Measurements from ENCODE around the gene PRR32. TPM values are rescaled to one million over a fixed set of nuclear protein-coding genes. Genes with fewer than 3 reads are reported as not detected.

PRR32 gene
- total and polyA plus RNA-seq, 2 of the 8 experiments (the other 6 are each of a cell fraction or from before 2014, with no cell fraction given) = not detected

DNA sequence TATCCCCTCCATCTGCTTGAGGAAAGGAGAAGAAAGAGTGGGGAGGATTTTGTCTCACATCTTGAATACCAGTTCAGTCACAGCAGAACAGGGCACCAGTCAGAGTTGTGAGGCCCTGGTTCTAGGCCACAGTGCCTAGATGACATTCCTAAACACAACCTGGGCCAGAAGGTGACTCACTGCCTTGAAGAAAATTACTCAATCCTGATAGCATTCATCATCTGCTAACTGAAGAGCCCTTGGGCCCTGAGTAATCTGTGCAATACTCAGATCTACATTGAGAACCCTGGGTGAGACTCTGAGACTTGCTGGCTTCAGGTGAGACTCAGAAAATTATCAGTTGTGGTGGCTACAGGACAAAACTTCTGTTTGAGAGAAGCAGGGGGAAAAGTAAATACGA, 20.5 kb upstream of the PRR32 start (continued):
- TF ChIP-seq, protein P1, sequence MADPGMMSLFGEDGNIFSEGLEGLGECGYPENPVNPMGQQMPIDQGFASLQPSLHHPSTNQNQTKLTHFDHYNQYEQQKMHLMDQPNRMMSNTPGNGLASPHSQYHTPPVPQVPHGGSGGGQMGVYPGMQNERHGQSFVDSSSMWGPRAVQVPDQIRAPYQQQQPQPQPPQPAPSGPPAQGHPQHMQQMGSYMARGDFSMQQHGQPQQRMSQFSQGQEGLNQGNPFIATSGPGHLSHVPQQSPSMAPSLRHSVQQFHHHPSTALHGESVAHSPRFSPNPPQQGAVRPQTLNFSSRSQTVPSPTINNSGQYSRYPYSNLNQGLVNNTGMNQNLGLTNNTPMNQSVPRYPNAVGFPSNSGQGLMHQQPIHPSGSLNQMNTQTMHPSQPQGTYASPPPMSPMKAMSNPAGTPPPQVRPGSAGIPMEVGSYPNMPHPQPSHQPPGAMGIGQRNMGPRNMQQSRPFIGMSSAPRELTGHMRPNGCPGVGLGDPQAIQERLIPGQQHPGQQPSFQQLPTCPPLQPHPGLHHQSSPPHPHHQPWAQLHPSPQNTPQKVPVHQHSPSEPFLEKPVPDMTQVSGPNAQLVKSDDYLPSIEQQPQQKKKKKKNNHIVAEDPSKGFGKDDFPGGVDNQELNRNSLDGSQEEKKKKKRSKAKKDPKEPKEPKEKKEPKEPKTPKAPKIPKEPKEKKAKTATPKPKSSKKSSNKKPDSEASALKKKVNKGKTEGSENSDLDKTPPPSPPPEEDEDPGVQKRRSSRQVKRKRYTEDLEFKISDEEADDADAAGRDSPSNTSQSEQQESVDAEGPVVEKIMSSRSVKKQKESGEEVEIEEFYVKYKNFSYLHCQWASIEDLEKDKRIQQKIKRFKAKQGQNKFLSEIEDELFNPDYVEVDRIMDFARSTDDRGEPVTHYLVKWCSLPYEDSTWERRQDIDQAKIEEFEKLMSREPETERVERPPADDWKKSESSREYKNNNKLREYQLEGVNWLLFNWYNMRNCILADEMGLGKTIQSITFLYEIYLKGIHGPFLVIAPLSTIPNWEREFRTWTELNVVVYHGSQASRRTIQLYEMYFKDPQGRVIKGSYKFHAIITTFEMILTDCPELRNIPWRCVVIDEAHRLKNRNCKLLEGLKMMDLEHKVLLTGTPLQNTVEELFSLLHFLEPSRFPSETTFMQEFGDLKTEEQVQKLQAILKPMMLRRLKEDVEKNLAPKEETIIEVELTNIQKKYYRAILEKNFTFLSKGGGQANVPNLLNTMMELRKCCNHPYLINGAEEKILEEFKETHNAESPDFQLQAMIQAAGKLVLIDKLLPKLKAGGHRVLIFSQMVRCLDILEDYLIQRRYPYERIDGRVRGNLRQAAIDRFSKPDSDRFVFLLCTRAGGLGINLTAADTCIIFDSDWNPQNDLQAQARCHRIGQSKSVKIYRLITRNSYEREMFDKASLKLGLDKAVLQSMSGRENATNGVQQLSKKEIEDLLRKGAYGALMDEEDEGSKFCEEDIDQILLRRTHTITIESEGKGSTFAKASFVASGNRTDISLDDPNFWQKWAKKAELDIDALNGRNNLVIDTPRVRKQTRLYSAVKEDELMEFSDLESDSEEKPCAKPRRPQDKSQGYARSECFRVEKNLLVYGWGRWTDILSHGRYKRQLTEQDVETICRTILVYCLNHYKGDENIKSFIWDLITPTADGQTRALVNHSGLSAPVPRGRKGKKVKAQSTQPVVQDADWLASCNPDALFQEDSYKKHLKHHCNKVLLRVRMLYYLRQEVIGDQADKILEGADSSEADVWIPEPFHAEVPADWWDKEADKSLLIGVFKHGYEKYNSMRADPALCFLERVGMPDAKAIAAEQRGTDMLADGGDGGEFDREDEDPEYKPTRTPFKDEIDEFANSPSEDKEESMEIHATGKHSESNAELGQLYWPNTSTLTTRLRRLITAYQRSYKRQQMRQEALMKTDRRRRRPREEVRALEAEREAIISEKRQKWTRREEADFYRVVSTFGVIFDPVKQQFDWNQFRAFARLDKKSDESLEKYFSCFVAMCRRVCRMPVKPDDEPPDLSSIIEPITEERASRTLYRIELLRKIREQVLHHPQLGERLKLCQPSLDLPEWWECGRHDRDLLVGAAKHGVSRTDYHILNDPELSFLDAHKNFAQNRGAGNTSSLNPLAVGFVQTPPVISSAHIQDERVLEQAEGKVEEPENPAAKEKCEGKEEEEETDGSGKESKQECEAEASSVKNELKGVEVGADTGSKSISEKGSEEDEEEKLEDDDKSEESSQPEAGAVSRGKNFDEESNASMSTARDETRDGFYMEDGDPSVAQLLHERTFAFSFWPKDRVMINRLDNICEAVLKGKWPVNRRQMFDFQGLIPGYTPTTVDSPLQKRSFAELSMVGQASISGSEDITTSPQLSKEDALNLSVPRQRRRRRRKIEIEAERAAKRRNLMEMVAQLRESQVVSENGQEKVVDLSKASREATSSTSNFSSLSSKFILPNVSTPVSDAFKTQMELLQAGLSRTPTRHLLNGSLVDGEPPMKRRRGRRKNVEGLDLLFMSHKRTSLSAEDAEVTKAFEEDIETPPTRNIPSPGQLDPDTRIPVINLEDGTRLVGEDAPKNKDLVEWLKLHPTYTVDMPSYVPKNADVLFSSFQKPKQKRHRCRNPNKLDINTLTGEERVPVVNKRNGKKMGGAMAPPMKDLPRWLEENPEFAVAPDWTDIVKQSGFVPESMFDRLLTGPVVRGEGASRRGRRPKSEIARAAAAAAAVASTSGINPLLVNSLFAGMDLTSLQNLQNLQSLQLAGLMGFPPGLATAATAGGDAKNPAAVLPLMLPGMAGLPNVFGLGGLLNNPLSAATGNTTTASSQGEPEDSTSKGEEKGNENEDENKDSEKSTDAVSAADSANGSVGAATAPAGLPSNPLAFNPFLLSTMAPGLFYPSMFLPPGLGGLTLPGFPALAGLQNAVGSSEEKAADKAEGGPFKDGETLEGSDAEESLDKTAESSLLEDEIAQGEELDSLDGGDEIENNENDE (IDR thresholded peaks at IDR 0.05; ENCODE audit: insufficient replicate concordance, low read length) = no peak
- TF ChIP-seq RNF2 (IDR thresholded peaks at IDR 0.05; ENCODE audit: borderline replicate concordance, low read depth, low read length, missing control alignments, poor library complexity, severe bottlenecking) = no peak
